HCT116 (cell line): ENCODE results near the gene KBTBD13. TPM values are rescaled to one million over a fixed set of nuclear protein-coding genes. Genes with fewer than 3 reads are reported as not detected.

Experiments used
- ATAC-seq: fragments of 200-7000 bp; cut with Tn5 transposase; 2 replicates; pipeline ENCODE4 v1.9.1; 2020; ENCODE audit warnings: mild to moderate bottlenecking, moderate library complexity
- BruUV-seq: library from RNA; stranded (reverse); fragments of 400-500 nt; replicated peaks from 2 replicates; lab custom pipeline; 2021; lab: Mats Ljungman, UMichigan
- CTCF ChIA-PET: fragments of 300-600 bp; sonication (Branson Sonifier 250); formaldehyde crosslinking; loops from one replicate; lab custom pipeline; 2021; ENCODE audit warnings: antibody characterized with exemption; lab: Charles Lee
- POLR2A ChIA-PET: fragments of 300-600, 350-600 bp; sonication (Branson Sonifier 250); formaldehyde crosslinking; loops from one replicate; lab custom pipeline; 2021; ENCODE audit warnings: antibody characterized with exemption; lab: Charles Lee
- RAD21 ChIA-PET, 2 experiments: fragments of 300-600 bp; sonication (Branson Sonifier 250); formaldehyde crosslinking; loops; one replicate each; lab custom pipeline; 2023; ENCODE audit warnings: low total read pairs in 2 of 2; ENCODE audit not compliant: uncharacterized antibody in 2 of 2, unreplicated experiment in 2 of 2, low non-redundant PET in 1 of 2; lab: Charles Lee
- DNase-seq: peaks from one replicate; pipeline ENCODE4 v3.0.0-alpha.2; 2010; ENCODE audit warnings: low read depth, low spot score
- H2AFZ ChIP-seq: fragments of 200-600 bp; shearing (Covaris generic), sonication (generic); 2 replicates; pipeline ENCODE4 v1.6.1; 2017; ENCODE audit warnings: low read depth, mixed run types, mixed read lengths, antibody characterized with exemption, low read length; ENCODE audit not compliant: poor library complexity, severe bottlenecking
- H3K27ac ChIP-seq: 2 replicates; pipeline ENCODE4 v1.5.1; 2012; ENCODE audit warnings: low read depth, low read length
- H3K27me3 ChIP-seq: fragments of 200-600 bp; sonication (generic); 2 replicates; pipeline ENCODE4 v1.6.1; 2016; ENCODE audit warnings: mixed run types, low read length, mixed read lengths; ENCODE audit not compliant: insufficient read depth
- H3K36me3 ChIP-seq, 2 experiments: fragments of 200-500 bp in 1 of 2; fragments of 200-600 bp in 1 of 2; sonication (Bioruptor generic) in 1 of 2; sonication (generic) in 1 of 2; 2 replicates each; pipeline versions ENCODE4 v1.5.1 to v1.6.1; 2014 to 2016; ENCODE audit warnings: low read length in 2 of 2, inconsistent platforms in 1 of 2, mixed read lengths in 1 of 2, mixed run types in 1 of 2; ENCODE audit not compliant: insufficient read depth in 2 of 2, control insufficient read depth in 1 of 2
- H3K4me1 ChIP-seq, 2 experiments: fragments of 200-600 bp in 1 of 2; sonication (generic) in 1 of 2; 2 replicates each; pipeline versions ENCODE4 v1.5.1 to v1.6.1; 2012 to 2017; ENCODE audit warnings: low read length in 2 of 2, inconsistent platforms in 1 of 2, mild to moderate bottlenecking in 1 of 2, mixed read lengths in 1 of 2, mixed run types in 1 of 2, moderate library complexity in 1 of 2; ENCODE audit not compliant: insufficient read depth in 2 of 2, control insufficient read depth in 1 of 2
- H3K4me2 ChIP-seq: fragments of 200-600 bp; sonication (generic); 2 replicates; pipeline ENCODE4 v1.6.1; 2017; ENCODE audit warnings: mixed run types, low read length, mixed read lengths
- H3K4me3 ChIP-seq, 2 experiments: fragments of 200-600 bp in 1 of 2; sonication (generic) in 1 of 2; replicated peaks in 1 of 2; 2 replicates each; pipeline ENCODE4 v1.5.1; 2011 to 2016; ENCODE audit warnings: low read length in 2 of 2, control low read depth in 1 of 2, low read depth in 1 of 2, mild to moderate bottlenecking in 1 of 2, mixed read lengths in 1 of 2, mixed run types in 1 of 2
- H3K79me2 ChIP-seq: fragments of 200-600 bp; sonication (generic); 2 replicates; pipeline ENCODE4 v1.6.1; 2017; ENCODE audit warnings: mild to moderate bottlenecking, mixed run types, low read length, moderate library complexity, mixed read lengths; ENCODE audit not compliant: insufficient read depth
- H3K9ac ChIP-seq: fragments of 200-600 bp; sonication (generic); 2 replicates; pipeline ENCODE4 v1.6.1; 2016; ENCODE audit warnings: low read length, mixed read lengths
- H3K9me2 ChIP-seq: fragments of 200-600 bp; sonication (generic), shearing (Covaris generic); 2 replicates; pipeline ENCODE4 v1.6.1; 2017; ENCODE audit warnings: mixed run types, mild to moderate bottlenecking, moderate library complexity; ENCODE audit not compliant: insufficient read depth
- H3K9me3 ChIP-seq, 2 experiments: fragments of 200-500 bp in 1 of 2; fragments of 200-600 bp in 1 of 2; sonication (Bioruptor generic) in 1 of 2; sonication (generic) in 1 of 2; 2 replicates each; pipeline ENCODE4 v1.6.1; 2014 to 2017; ENCODE audit warnings: low read length in 2 of 2, mixed read lengths in 2 of 2, inconsistent platforms in 1 of 2, low read depth in 1 of 2, mild to moderate bottlenecking in 1 of 2, mixed run types in 1 of 2, moderate library complexity in 1 of 2; ENCODE audit not compliant: control insufficient read depth in 1 of 2, insufficient read depth in 1 of 2
- H4K20me1 ChIP-seq: fragments of 200-600 bp; sonication (generic), shearing (Covaris generic); 2 replicates; pipeline ENCODE4 v1.6.1; 2017; ENCODE audit warnings: mixed run types, mild to moderate bottlenecking, moderate library complexity; ENCODE audit not compliant: insufficient read depth
- CTCF ChIP-seq, 3 experiments: fragments of 200-600 bp in 1 of 3; sonication (generic) in 1 of 3; IDR thresholded peaks in 2 of 3; conservative IDR thresholded peaks in 1 of 3; 2 replicates each; pipeline ENCODE4 v1.5.1; 2012 to 2017; ENCODE audit warnings: low read depth in 2 of 3, low read length in 2 of 3, antibody characterized with exemption in 1 of 3, borderline replicate concordance in 1 of 3, control low read depth in 1 of 3, mild to moderate bottlenecking in 1 of 3, mixed read lengths in 1 of 3, mixed run types in 1 of 3, moderate library complexity in 1 of 3; ENCODE audit not compliant: insufficient read depth in 1 of 3
- EGR1 ChIP-seq: IDR thresholded peaks from 2 replicates; pipeline ENCODE4 v1.6.1; 2012; ENCODE audit warnings: low read depth
- EZH2 ChIP-seq: fragments of 200-600 bp; sonication (generic); IDR thresholded peaks from 2 replicates; pipeline ENCODE4 v1.6.1; 2017; ENCODE audit warnings: antibody characterized with exemption, mixed run types
- JUND ChIP-seq: IDR thresholded peaks from 2 replicates; pipeline ENCODE4 v1.6.1; 2012
- POLR2AphosphoS5 ChIP-seq: IDR thresholded peaks from 2 replicates; pipeline ENCODE4 v1.6.1; 2011; ENCODE audit warnings: mild to moderate bottlenecking, low read depth, low read length, moderate library complexity
- RAD21 ChIP-seq: IDR thresholded peaks from 2 replicates; pipeline ENCODE4 v1.6.1; 2012; ENCODE audit warnings: low read depth, mild to moderate bottlenecking
- SP1 ChIP-seq: IDR thresholded peaks from 2 replicates; pipeline ENCODE4 v1.6.1; 2012; ENCODE audit warnings: low read depth
- TCF7L2 ChIP-seq: IDR thresholded peaks from 2 replicates; pipeline ENCODE4 v1.7.0; 2011; ENCODE audit warnings: borderline replicate concordance, inconsistent platforms; ENCODE audit not compliant: insufficient read depth, insufficient read length; ENCODE audit errors: extremely low read depth
- ZFX ChIP-seq: fragments of 450-650 bp; IDR thresholded peaks from 2 replicates; pipeline ENCODE4 v1.6.1; 2017
- intact Hi-C: fragments of 100-400 bp; cut with micrococcal nuclease; formaldehyde crosslinking; loops from 2 replicates; pipeline ENCODE4 v1.10.0; 2022
- total RNA-seq: library from RNA; stranded (reverse); gene quantifications from one replicate; pipeline ENCODE4 v1.2.1, GENCODE V29; 2021; ENCODE audit not compliant: unreplicated experiment

The KBTBD13 gene
- total RNA-seq, 1 experiment from 2014 or later: not detected

GRCh38 chr15:65088643-65089021 lies 12.1 kb downstream of the KBTBD13 start:
- intact Hi-C loops: no loop called here
- ChIA-PET RAD21 (no interaction called here), POLR2A (no interaction called here), CTCF (no interaction called here)
- Histone ChIP-seq H3K4me3 (no peak overlapping the region), H3K36me3 (no peaks in the 10 kb centered on the region), H3K4me2 (no peak overlapping the region), H3K27ac (no peak overlapping the region), H4K20me1 (no peaks in the 10 kb centered on the region), H2AFZ (no peak overlapping the region), H3K79me2 (no peaks in the 10 kb centered on the region), H3K9me3 (no peaks in the 10 kb centered on the region), H3K9me2 (no peaks in the 10 kb centered on the region), H3K4me1 (no peaks in the 10 kb centered on the region), H3K27me3 (peaks cover 1% of the 10 kb centered on the region; the same call in 1 of the 2 replicates), H3K9ac (no peak overlapping the region)
- TF ChIP-seq RAD21 (no peak), SP1 (no peak), POLR2AphosphoS5 (no peak), TCF7L2 (no peak), EGR1 (no peak), ZFX (no peak), EZH2 (no peak), CTCF (IDR thresholded peaks at IDR 0.05 in 2 of 3, conservative IDR thresholded peaks at IDR 0.05 in 1 of 3; ENCODE audit: borderline replicate concordance in 1 of 3, insufficient read depth in 1 of 3, low read depth in 2 of 3, low read length in 2 of 3) (no peak), JUND (no peak)
- DNase-seq (no peak), ATAC-seq (no peak)
- BruUV-seq: no TSS peak
